Measurements from ENCODE around the gene SART1.
A peak's percentile ranks its signal among the peaks of the same experiment; 100 is the strongest.

The SART1 gene

GRCh38 chr11:65961267-65962140 lies at the start of gene SART1:
SART1 (plus strand) TSS chr11:65961734; CDS start chr11:65961781, 47 bp downstream.
- DNase-seq: peak; percentile 89

- DNase-seq: no peak
These were observed 48.7 kb upstream of the SART1 start for GRCh38 chr11:65912845-65913244.

GRCh38 chr11:65915101-65915820 lies 46.3 kb upstream of the SART1 start:
- no peak for DNase-seq

GRCh38 chr11:65915821-65916251 lies 45.7 kb upstream of the SART1 start:
- DNase-seq: no peak

GRCh38 chr11:65916391-65916790 lies 45.1 kb upstream of the SART1 start:
- DNase-seq: no peak

- DNase-seq: no peak
These were observed 44.5 kb upstream of the SART1 start for GRCh38 chr11:65917077-65917433.

- no peak for DNase-seq
These were observed 43.9 kb upstream of the SART1 start for GRCh38 chr11:65917434-65918210.

GRCh38 chr11:65918211-65919140 lies 43.1 kb upstream of the SART1 start, which contains the start of gene C11orf68:
C11orf68 (minus strand) TSS chr11:65919062; CDS start chr11:65919031, 31 bp downstream.
- no peak for DNase-seq

- DNase-seq: peak; percentile 86
These were observed 42.4 kb upstream of the SART1 start, which contains the start of gene DRAP1 for GRCh38 chr11:65919141-65919572. DRAP1 (plus strand) TSS chr11:65919426; CDS start chr11:65919502, 76 bp downstream.

- no peak for DNase-seq
These were observed 41.8 kb upstream of the SART1 start for GRCh38 chr11:65919573-65920371.

GRCh38 chr11:65920372-65920802 lies 41.1 kb upstream of the SART1 start:
- DNase-seq: no peak

- no peak for DNase-seq
These were observed 40.4 kb upstream of the SART1 start for GRCh38 chr11:65921033-65921555.

GRCh38 chr11:65921876-65922275 lies 39.7 kb upstream of the SART1 start:
- DNase-seq: no peak

GRCh38 chr11:65922565-65922964 lies 39.0 kb upstream of the SART1 start:
- DNase-seq: no peak

GRCh38 chr11:65925397-65925796 lies 36.1 kb upstream of the SART1 start:
- no peak for DNase-seq

- no peak for DNase-seq
These were observed 33.6 kb upstream of the SART1 start for GRCh38 chr11:65927904-65928397.

- no peak for DNase-seq
These were observed 32.9 kb upstream of the SART1 start for GRCh38 chr11:65928667-65929066.

- no peak for DNase-seq
These were observed 29.6 kb upstream of the SART1 start for GRCh38 chr11:65931773-65932557.

- DNase-seq: no peak
These were observed 29.0 kb upstream of the SART1 start for GRCh38 chr11:65932558-65932919.

- DNase-seq: no peak
These were observed 27.5 kb upstream of the SART1 start for GRCh38 chr11:65934014-65934413.

Data from SHP77 treated with DMSO at 0.1 percent for 48 hours (cell line).